CD4-positive, alpha-beta T cell treated with Interleukin-17A for 4 hours (primary cell): ENCODE data around the gene INO80D.
A peak's percentile ranks its signal among the peaks of the same experiment; 100 is the strongest.
"Not testable (repeated sequence)": the region's sequence is repeated elsewhere in the genome, so short reads cannot be mapped to it uniquely, and the experiment has no call there.

Experiments used
- DNase-seq: peaks from one replicate; pipeline ENCODE4 v3.0.0-alpha.2; 2020; ENCODE audit warnings: mixed read lengths

Gene INO80D

GRCh38 chr2:206085742-206086445 is at the start of gene INO80D:
Gene INO80D (minus strand): TSS chr2:206086174. CDS start chr2:206063016, 23,158 bp downstream.
- DNase-seq = peak; percentile 79

GRCh38 chr2:206127656-206128055 is 41.7 kb upstream of the INO80D start:
- DNase-seq = no peak

- no peak for DNase-seq
Measured at GRCh38 chr2:206125901-206126300, 39.9 kb upstream of the INO80D start.

GRCh38 chr2:206122569-206122968 is 36.6 kb upstream of the INO80D start:
- DNase-seq = not testable (repeated sequence)

GRCh38 chr2:206116278-206116677 is 30.3 kb upstream of the INO80D start:
- no peak for DNase-seq

- no peak for DNase-seq
Measured at GRCh38 chr2:206115026-206115578, 29.1 kb upstream of the INO80D start.

- no peak for DNase-seq
Measured at GRCh38 chr2:206112846-206113547, 27.0 kb upstream of the INO80D start.

GRCh38 chr2:206112108-206112507 is 26.1 kb upstream of the INO80D start:
- no peak for DNase-seq

- DNase-seq = no peak
Measured at GRCh38 chr2:206108713-206109112, 22.7 kb upstream of the INO80D start.

GRCh38 chr2:206105541-206105940 is 19.6 kb upstream of the INO80D start:
- DNase-seq = no peak

- no peak for DNase-seq
Measured at GRCh38 chr2:206105038-206105437, 19.1 kb upstream of the INO80D start.

- DNase-seq = not testable (repeated sequence)
Measured at GRCh38 chr2:206098872-206099271, 12.9 kb upstream of the INO80D start.

GRCh38 chr2:206098471-206098870 is 12.5 kb upstream of the INO80D start:
- no peak for DNase-seq

GRCh38 chr2:206096876-206097275 is 10.9 kb upstream of the INO80D start:
- no peak for DNase-seq

GRCh38 chr2:206095536-206096332 is 9.8 kb upstream of the INO80D start:
- no peak for DNase-seq

- no peak for DNase-seq
Measured at GRCh38 chr2:206092297-206092696, 6.3 kb upstream of the INO80D start.

GRCh38 chr2:206088248-206088647 is 2.3 kb upstream of the INO80D start:
- DNase-seq = no peak

GRCh38 chr2:206086716-206087350 is 859 bp upstream of the INO80D start:
- no peak for DNase-seq

- DNase-seq = peak; percentile 62
Measured at GRCh38 chr2:206084870-206085741, 868 bp downstream of the INO80D start.

- peak; percentile 32 for DNase-seq
Measured at GRCh38 chr2:206084439-206084869, 1.5 kb downstream of the INO80D start.

- DNase-seq = peak; percentile 41
Measured at GRCh38 chr2:206083602-206084438, 2.2 kb downstream of the INO80D start.
